ENCODE data around the gene RNASET2. TPM values are rescaled to one million over a fixed set of nuclear protein-coding genes. Genes with fewer than 3 reads are reported as not detected.
"Not testable (repeated sequence)": the region's sequence is repeated elsewhere in the genome, so short reads cannot be mapped to it uniquely, and the experiment has no call there.

RNASET2 gene
- total RNA-seq, 1 donor from 2014 or later: 13.0 TPM

- ATAC-seq (no peak), DNase-seq (no peak)
- intact Hi-C loops (cut with micrococcal nuclease): no loop called here
Observed at GRCh38 chr6:166907871-166908806, 48.2 kb downstream of the RNASET2 start.

GRCh38 chr6:166907373-166907841 lies 48.9 kb downstream of the RNASET2 start:
- intact Hi-C loops (cut with micrococcal nuclease): no loop called here
- ATAC-seq: no peak
- no peak for DNase-seq

DNA sequence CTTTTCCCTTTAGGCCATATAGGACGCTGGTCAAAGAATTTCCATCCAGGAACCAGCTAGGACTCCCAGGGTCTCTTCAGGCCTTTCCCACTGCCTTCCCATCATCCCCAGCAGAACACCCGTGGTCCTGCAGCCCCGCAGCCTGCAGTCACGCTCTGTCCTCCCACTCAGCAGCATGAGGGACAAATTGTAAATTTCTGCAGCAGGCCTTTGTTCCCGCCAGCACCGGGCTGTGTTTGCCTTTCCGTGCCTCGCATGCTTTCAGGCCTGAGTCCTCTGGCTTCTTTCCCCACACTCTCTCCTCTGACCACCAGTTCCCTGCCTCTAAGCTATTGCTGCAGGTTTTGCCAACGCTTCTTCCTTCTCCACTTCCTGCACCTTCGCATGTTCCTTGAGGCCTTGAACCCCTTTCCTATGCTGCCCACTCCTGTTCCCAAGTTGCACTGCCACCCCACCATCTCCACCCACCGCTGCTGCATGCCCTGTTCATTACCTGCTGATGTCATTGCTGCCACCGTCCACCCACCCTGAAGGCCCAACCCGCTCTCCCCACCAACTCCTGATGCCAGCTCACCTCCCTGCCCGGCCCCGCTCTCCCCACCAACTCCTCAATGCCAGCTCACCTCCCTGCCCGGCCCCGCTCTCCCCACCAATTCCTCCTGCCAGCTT lies 49.8 kb downstream of the RNASET2 start:
- DNase-seq (no peak), ATAC-seq (no peak)
- intact Hi-C loops (cut with micrococcal nuclease): no loop called here

DNA sequence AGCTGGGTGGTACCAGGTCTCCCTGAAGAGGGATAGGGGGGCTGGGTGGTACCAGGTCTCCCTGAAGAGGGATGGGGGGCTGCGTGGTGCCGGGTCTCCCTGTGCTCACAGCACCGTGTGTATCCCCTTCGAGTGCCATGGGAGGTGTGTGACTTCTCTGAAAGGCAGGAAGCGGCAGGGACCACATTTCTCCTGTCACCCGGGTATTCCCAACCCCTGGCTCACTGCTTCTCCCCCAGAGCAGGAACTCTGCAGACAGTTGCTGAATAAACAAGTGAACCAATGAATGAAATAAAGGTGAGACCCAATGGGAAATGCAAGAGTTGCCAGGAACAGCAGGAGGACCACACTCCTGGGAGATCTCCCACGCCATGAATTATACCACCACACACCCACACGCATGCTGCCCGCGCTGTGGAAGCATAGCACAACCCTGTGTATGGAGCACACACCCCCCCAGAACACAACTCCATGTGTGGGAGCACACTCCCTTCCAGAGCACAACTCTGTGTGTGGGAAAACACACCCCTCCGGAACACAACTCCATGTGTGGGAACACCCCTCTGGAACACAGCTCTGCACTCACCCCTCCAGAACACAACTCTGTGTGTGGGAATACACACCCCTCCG lies 50.7 kb downstream of the RNASET2 start:
- ATAC-seq (no peak), DNase-seq (no peak)
- intact Hi-C loops (cut with micrococcal nuclease): no loop called here

DNA sequence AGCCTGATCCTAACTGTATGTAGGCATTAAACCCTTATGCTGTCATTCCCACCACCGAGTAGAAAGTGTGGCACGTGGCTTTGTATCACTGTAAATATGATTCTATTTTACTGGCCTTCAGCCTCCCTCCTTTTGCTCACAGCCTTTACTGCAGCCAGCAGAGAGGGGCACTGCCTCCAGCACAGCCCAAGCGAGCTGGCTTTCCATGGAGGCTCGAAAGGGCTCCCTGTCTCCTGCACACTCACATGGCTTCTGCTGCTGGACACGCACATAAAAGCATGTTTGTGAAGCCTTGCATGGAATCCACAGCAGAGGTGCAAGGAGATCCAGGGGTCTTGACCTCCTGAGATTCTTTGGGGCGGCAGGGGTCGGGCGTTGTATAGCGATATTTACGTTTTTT lies 51.3 kb downstream of the RNASET2 start:
- no peak for ATAC-seq
- intact Hi-C loops (cut with micrococcal nuclease): no loop called here
- DNase-seq: no peak

GRCh38 chr6:166904101-166904746 lies 52.1 kb downstream of the RNASET2 start:
- DNase-seq (no peak), ATAC-seq (peak; percentile 33)
- intact Hi-C loops (cut with micrococcal nuclease): no loop called here

- ATAC-seq (no peak), DNase-seq (no peak)
- intact Hi-C loops (cut with micrococcal nuclease): no loop called here
Observed at GRCh38 chr6:166903500-166903899, 52.9 kb downstream of the RNASET2 start.

- no peak for DNase-seq
- ATAC-seq: no peak
- intact Hi-C loops (cut with micrococcal nuclease): no loop called here
Observed at GRCh38 chr6:166903027-166903426, 53.3 kb downstream of the RNASET2 start.

DNA sequence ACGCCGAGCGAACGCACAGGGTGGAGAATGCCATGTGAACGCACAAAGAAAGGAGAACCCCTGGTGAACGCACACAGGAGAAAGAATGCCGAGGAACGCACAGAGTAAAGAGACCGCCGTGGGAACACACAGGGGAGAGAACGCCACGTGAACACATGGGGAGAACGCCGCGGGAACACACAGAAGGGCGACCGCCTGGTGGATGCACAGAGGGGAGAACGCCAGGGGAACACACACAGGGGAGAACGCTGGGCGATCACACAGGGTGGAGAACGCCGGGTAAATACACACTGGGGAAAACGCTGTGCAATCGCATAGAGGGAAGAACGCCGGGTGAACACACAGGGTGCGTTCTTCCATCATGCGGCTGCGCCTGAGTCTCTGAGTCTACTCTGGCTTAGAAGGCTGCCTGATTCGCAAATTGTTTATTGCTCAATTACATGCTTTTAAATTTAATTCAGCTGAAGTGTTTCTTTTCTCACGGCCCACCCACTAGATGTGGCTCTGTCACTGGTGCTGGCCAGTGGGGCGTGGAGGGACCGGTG lies 54.1 kb downstream of the RNASET2 start:
- intact Hi-C loops (cut with micrococcal nuclease): no loop called here
- DNase-seq (no peak), ATAC-seq (no peak)

DNA sequence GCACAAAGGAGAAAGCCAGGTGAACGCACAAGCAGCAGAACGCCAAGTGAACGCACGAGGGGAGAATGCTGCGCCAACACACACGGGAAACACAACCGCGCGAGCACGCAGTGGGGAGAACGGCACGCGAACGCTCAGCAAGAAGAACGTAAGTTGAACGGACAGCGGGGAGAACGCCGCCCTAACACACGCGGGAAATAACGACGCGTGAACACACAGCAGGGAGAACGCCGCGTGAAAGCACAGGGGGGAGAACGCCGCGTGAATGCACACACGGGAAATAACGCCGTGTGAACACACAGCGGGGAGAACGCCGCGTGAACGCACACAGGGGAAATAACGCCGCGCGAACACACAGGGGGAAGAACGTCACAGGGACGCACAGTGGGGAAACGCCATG lies 54.7 kb downstream of the RNASET2 start:
- DNase-seq: no peak
- no peak for ATAC-seq
- intact Hi-C loops (cut with micrococcal nuclease): no loop called here

GRCh38 chr6:166900956-166901607 lies 55.3 kb downstream of the RNASET2 start:
- ATAC-seq (no peak), DNase-seq (no peak)
- intact Hi-C loops (cut with micrococcal nuclease): no loop called here

GRCh38 chr6:166900130-166900708 lies 56.1 kb downstream of the RNASET2 start:
- no peak for DNase-seq
- ATAC-seq: no peak
- intact Hi-C loops (cut with micrococcal nuclease): no loop called here

DNA sequence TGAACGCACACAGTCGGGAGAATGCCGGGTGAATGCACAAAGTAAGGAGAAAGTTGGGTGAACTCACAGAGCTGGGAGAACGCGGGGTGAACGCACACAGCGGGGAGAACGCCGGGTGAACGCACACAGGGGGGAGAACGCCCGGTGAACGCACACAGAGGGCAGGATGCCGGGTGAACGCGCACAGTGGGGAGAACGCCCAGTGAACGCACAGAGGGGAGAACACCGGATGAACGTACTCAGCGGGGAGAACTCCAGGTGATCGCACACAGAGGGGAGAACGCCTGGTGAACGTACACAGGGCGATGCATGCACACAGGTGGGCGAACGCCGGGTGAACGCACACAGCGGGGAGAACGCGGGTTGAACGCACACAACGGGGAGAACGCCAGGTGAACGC lies 57.4 kb downstream of the RNASET2 start:
- ATAC-seq (no peak), DNase-seq (no peak)
- intact Hi-C loops (cut with micrococcal nuclease): no loop called here

GRCh38 chr6:166894614-166895013 lies 61.7 kb downstream of the RNASET2 start:
- DNase-seq; ATAC-seq; intact Hi-C loops (cut with micrococcal nuclease): not testable (repeated sequence)

GRCh38 chr6:166892472-166892871 lies 63.9 kb downstream of the RNASET2 start:
- DNase-seq; ATAC-seq; intact Hi-C loops (cut with micrococcal nuclease): not testable (repeated sequence)

DNA sequence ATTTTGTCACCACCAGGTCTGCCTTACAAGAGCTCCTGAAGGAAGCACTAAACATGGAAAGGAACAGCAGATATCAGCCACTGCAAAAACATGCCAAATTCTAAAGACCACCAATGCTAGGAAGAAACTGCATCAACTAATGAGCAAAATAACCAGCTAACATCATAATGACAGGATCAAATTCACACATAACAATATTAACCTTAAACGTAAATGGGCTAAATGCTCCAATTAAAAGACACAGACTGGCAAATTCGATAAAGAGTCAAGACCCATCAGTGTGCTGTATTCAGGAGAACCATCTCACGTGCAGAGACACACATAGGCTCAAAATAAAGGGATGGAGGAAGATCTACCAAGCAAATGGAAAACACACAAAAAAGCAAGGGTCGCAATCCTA lies 69.6 kb downstream of the RNASET2 start:
- ATAC-seq; DNase-seq; intact Hi-C loops (cut with micrococcal nuclease): not testable (repeated sequence)

- ATAC-seq: not testable (repeated sequence)
Observed at GRCh38 chr6:166884958-166885357, 71.4 kb downstream of the RNASET2 start.

DNA sequence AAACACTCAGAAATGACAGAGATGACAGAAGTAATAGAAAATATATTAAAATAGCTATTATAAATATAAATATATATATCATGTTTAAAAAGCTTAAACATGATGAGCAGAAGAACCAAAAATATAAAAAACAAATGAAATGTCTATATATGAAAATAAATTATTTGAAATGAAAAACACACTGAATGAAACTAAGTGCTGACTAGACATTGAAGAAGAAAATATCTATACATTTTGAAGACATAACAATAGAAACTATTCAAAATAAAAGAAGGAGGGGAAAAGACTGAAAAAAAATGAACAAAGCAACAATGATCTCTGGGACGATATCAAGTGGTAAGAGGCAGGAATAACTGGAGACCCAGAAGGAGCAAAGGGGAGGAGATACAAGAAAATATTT lies 76.8 kb downstream of the RNASET2 start:
- intact Hi-C loops (cut with micrococcal nuclease): no loop called here
- DNase-seq (no peak), ATAC-seq (no peak)

More at GRCh38 chr6:166884958-166885357, 71.4 kb downstream of the RNASET2 start:
- intact Hi-C loops (cut with micrococcal nuclease); DNase-seq: not testable (repeated sequence)

All from left ventricle myocardium superior (tissue), 1 donor.